GM19324 (cell line): Measurements from ENCODE around the gene FGF10.

Experiments used
- ATAC-seq: cut with Tn5 transposase; IDR thresholded peaks from one replicate; pipeline ENCODE4 v1.9.1; 2021; ENCODE audit warnings: mild to moderate bottlenecking, moderate library complexity; ENCODE audit not compliant: unreplicated experiment, low FRiP score

FGF10 gene

DNA sequence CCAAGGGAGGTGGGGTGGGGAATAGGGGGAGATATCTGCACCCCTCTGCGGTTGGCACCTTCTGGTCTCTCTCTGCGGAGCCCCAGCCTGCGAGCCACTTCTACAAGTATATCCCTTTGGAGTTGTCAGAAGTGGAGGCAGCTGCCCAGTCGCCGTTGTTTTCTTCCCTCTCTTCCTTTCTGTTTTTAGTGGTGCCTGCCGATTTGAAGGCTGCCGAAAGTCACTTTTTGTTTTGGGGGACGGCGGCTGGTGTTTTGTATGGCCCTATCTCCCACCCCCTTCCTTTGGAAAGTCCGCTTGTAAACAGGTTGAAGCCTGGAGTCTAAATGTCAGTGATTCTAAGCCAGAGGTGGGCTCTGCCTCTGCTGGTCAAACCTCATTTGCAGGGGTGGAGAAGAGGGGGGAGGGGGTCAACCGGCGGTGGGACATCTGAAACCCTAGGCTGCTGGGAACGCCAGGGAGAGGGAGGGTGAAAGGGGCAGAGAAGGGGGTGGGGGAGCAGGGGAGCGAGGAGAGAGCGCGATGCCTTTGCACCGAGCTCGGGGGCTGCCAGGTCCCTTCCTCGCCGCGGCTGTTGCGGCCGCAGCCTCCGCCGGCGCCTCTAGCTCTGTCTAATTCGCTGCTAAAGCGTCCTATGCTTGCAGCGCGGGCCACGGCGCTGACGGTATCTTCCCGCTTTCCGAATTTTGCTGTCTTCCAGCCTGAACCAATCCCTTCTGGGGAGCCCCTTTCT lies at the start of gene FGF10:
FGF10 (minus strand) TSS at position 331 of the 733 bp plus-strand sequence. CDS start 738 bp downstream, outside the sequence.
- no peak for ATAC-seq

- ATAC-seq = no peak
Observed at GRCh38 chr5:44426944-44427343, 37.7 kb upstream of the FGF10 start.

DNA sequence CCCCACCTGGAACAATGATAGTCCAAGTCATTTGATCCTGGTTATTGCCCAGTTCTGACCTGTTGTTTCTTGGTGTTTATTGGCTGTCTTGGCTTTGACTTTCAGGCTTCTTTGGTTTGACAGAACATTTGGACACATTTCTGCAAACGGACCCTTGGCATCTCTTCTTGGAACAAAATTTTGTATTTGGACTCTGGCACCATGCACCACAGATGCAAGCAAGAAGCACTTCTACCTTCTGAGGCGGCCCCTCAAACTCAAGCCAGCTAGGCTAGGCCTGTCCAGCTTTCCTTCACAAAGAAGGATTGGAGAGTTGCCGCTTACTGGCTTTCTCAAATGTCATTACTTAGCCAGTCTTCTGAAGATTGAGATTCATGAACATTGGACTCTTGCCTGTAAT lies 23.1 kb upstream of the FGF10 start:
- ATAC-seq = no peak

GRCh38 chr5:44402084-44402483 lies 12.9 kb upstream of the FGF10 start:
- no peak for ATAC-seq

- no peak for ATAC-seq
Observed at GRCh38 chr5:44401611-44402010, 12.4 kb upstream of the FGF10 start.

DNA sequence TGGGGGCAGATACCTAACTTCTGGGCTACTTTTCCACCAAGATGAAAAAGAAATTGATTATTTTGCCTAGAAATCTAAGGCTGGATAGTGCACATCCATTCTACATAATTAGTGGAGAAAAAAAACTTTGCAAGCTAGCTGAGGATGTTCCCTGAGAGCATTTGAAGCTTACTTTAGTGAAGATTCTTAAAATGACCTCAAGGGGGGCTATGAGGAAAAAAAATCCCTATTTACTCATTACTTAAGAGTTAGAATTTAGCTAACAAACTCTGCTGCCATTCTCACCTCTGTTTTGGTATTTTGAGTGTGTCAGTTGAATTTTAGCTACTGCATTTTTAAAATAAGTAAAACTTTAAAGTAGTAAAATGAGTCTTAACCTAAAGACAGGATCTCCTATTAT lies 9.2 kb upstream of the FGF10 start:
- no peak for ATAC-seq

GRCh38 chr5:44396312-44396711 lies 7.1 kb upstream of the FGF10 start:
- no peak for ATAC-seq

DNA sequence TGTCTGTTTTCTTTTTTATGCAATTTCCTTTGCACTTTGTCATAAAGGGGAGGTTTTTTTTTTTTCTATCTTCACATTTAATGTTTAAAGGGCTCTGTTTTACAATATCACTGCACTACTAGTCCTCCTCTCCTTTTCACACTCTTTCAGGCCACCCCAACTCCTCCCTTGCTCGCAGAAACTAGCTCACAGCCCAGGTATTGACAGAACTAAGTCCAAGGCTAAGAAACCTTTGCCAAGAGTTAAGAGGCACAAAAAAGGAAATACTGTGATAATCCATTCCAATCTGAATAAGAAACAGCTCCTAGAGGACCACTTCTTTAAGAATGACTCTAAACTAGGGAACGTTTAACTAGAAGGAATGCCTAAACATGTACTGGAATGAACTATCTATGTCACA lies 1.1 kb upstream of the FGF10 start:
- no peak for ATAC-seq

GRCh38 chr5:44389823-44390143 lies 563 bp upstream of the FGF10 start:
- no peak for ATAC-seq

GRCh38 chr5:44388321-44389089 lies 715 bp downstream of the FGF10 start:
- ATAC-seq = no peak

- ATAC-seq = no peak
Observed at GRCh38 chr5:44387921-44388320, 1.3 kb downstream of the FGF10 start.

- no peak for ATAC-seq
Observed at GRCh38 chr5:44387406-44387805, 1.8 kb downstream of the FGF10 start.

DNA sequence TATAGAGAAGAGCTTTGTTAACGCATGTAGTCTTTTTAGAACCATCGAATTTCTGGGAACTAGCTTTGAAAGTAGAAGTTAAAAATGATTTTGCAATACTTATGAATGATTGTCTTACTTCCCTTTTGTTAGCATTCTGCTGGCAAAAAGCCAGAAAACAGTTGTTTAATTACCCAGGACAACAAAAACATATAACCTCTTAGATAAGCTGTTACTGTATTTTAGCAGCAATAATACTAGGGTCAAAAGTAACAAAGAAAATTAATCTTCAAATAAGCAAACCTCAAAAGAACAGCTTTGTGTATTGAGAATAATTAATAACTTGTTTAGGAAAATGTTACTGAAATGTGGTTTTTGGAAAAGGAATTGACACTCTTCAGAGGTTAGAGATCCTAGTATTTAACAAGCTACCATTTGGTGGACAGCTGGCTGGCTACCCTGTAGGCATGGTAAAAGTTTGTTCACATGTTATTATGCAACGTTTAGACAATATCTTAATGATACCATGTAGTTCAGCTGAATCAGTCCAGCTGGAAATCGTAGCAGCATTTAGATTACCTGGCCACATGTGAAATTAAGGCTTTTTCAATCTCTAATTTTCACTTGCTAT lies 3.8 kb downstream of the FGF10 start:
- ATAC-seq = no peak

DNA sequence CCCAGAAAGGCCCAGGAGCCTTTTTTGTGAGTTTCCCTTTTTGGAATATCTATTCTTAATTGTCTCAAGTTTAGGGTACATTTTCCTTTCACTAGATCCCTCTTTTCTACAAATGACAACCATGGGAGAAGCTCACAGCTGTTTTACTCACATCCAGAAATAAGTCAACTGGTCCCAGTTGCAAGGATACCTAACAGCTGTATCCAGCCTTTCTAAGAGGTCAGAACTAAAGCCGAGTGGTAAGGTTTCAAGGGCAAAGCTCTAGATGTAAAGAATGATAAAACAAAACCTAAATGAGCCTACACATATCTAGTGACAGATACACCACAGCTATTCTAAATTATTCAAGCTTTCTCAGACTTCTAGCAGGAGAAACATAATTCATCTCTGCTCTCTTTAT lies 4.4 kb downstream of the FGF10 start:
- ATAC-seq = no peak

DNA sequence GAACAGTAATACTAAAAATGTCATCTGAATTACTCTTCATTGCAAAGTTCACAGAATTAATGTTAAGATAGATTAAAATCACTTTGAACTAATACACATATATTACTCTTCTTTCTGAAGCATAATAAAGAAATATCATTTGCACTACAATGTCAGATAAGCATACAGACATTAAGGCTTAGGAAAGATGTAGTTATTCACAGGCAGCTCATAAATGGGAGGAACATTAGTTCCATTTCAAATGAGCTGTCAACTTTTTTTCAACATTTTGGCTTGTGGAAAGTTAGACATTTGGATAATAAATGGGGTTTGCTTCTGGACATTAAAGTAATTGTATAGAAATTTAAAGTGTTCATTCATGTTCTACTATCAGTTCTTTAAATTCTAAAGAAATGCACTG lies 6.3 kb downstream of the FGF10 start:
- no peak for ATAC-seq

DNA sequence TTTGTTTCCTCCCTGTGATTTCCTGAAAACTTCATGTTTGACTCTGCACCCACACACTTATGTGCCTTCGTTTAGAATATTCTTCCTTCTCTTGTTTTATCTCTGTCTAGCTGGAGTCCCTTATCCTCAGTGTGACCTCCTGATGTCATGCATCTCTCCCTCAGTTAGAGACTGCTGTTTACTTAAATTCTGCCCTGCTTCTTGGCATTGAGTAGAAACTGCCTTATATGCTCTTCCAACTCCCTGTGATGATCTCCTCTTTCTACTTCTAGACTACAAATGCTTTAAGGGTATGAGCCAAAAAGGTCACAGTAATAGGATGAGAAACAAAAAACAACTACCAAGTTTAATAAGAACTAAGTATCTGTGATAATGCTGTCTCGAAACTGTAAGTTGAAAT lies 12.2 kb downstream of the FGF10 start:
- no peak for ATAC-seq

GRCh38 chr5:44372028-44372427 lies 17.2 kb downstream of the FGF10 start:
- ATAC-seq = no peak

GRCh38 chr5:44367203-44367602 lies 22.0 kb downstream of the FGF10 start:
- ATAC-seq = no peak

DNA sequence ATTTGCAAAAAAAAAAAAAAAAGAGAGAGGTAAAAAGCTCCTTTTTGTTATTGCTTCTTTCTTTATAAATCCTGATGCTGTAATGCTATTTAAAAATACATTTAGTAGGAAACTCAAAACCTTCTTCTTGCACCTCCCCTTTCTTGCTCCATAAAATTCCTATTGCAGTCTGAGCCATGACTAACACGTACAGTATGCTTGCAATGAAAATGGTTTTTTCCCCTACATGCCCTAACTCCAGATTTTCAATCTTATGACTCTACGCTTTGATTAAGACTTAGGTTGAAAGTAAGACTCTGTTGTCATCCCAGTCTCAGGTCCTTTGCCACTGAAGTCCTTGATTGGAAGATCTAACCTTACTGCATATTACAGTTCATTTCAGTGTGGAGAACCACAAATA lies 23.9 kb downstream of the FGF10 start:
- no peak for ATAC-seq

DNA sequence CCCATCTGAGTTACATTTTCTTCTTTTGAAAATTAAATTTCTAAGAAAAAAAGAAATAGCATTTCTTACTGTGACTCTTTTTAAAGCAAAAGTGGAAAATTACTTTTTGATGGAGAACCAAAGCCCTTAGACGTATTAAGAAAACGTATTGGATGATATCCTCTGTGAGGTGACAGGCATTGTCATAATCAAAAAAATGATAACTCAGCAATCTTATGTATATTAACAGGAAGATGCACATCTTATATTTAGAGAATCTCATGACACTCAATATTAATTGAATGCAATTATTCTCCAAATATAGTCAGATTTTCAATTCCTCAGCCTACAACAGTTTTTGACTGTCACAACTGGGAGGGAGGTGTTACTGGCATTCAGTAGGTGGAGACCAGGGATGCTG lies 25.1 kb downstream of the FGF10 start:
- no peak for ATAC-seq

DNA sequence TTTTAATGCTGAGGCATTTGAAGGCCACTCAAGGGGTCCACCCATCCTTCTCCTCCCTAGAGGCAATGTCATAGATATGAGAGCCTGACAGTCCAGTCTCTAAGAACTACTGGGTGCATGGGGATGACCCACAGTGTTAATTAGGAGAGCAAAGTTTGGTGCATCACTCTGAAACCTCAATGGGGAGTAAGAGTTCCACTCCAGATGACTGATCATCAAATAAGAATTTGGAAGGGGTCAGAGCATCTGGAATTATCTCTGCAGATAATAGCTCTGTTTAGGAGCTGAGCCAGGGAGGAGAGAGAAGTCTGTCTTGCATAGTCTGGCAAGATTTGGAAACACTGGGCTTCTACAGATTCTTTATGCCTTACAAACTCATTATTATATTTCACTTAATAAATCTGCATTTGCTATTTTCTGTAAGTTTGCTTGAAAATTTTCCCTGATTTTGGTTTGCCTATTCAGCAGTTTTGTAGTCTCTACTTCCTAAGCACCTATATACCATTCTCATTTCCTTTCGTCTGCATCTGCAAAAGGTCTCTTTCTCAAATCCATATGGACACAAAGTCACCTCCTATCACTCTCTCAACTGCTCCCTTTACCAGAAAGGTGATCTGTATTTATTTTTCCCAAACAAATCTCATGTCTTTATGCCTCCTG lies 27.7 kb downstream of the FGF10 start:
- no peak for ATAC-seq
